Epithelial cell of esophagus (primary cell): Measurements from ENCODE around the gene SLIT3.

Experiments used
- DNase-seq: peaks from one replicate; pipeline ENCODE4 v3.0.0; 2010; ENCODE audit warnings: low read depth
- H3K4me3 ChIP-seq: 2 replicates; pipeline ENCODE4 v1.5.1; 2011; ENCODE audit warnings: mild to moderate bottlenecking, low read length, control low read depth
- TF ChIP-seq, protein P1 (sequence below): IDR thresholded peaks from 2 replicates; pipeline ENCODE4 v1.5.1; 2011; ENCODE audit warnings: low read depth, mild to moderate bottlenecking, low read length, control low read depth, inconsistent platforms; ENCODE audit not compliant: insufficient read depth; ENCODE audit errors: missing control alignments

Gene SLIT3

DNA sequence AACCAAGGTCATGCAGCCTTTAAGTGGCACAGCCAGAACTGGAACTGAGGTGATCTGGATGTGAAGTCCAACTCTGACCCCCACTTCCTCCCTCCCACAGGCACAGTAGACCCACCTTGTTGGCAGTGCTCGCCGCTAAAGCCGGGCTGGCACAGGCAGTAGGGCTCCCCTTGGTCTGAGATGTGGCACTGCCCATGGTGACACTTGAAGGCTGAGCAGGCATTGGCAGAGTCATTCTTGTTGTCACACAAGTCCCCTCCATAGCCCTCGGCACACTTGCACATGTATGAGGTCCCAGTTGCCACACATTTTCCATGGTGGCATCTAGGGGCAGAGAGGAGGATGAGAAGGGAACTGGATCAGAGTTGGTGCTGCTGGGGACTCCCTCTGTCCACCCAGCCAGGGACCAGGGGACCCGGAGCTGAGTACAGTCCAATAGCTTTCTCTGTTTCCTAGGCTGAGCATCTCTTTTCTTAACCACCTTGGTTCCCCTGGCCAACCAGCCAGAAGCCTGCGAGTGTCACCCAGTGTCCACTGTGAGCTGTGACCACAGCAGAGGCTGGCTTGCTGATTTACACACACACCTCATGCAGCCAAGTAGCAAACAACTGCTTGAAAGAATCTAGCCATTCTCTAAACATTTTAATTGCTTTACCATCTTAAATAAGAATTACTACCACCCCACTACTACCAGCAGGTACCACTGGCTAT, 631.1 kb downstream of the SLIT3 start:
- no peak for DNase-seq
- no peak overlapping the region for H3K4me3 ChIP-seq
- TF ChIP-seq, protein P1, sequence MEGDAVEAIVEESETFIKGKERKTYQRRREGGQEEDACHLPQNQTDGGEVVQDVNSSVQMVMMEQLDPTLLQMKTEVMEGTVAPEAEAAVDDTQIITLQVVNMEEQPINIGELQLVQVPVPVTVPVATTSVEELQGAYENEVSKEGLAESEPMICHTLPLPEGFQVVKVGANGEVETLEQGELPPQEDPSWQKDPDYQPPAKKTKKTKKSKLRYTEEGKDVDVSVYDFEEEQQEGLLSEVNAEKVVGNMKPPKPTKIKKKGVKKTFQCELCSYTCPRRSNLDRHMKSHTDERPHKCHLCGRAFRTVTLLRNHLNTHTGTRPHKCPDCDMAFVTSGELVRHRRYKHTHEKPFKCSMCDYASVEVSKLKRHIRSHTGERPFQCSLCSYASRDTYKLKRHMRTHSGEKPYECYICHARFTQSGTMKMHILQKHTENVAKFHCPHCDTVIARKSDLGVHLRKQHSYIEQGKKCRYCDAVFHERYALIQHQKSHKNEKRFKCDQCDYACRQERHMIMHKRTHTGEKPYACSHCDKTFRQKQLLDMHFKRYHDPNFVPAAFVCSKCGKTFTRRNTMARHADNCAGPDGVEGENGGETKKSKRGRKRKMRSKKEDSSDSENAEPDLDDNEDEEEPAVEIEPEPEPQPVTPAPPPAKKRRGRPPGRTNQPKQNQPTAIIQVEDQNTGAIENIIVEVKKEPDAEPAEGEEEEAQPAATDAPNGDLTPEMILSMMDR, result no peak

DNA sequence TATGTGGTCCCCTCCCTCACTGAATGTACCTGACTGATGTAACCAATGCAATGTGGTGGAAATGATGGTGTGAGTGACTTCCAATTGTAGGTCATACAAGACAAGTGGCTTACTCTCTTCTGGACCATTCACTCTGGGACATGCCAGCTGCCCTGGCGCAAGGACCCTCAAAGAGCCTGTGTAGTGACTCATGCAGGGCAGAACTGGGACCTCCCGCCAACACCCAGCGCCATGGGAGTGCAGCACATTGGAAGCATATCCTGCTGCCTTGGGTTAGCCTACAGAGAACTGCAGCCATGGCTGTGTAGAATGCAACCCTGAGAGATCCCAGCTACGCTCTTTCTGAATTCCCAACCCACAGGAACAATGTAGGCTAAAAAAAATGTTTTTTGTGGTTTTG, 631.8 kb downstream of the SLIT3 start:
- H3K4me3 ChIP-seq, result no peak overlapping the region
- DNase-seq, result no peak
- TF ChIP-seq, protein P1, result no peak

DNA sequence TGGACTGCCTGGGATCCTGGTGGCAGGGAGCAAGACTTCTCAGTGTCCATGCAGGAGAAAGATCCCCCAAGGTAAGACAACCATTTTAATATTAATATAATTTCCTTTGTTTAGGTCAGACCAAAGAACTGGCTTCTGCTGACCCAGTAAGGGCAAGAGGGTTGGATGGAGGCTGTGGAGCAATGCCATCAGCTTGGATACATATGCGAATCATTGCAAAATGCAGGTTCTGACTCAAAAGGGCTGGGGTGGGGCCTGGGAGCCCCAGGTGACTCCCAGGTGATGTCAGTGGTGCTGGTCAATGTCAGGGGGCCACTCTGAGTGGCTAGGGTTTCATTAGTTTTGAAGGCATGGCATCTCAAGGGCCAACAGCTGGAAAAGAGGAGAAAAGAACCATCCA, 632.9 kb downstream of the SLIT3 start:
- TF ChIP-seq, protein P1, result no peak
- no peak overlapping the region for H3K4me3 ChIP-seq
- DNase-seq, result peak; percentile 39

DNA sequence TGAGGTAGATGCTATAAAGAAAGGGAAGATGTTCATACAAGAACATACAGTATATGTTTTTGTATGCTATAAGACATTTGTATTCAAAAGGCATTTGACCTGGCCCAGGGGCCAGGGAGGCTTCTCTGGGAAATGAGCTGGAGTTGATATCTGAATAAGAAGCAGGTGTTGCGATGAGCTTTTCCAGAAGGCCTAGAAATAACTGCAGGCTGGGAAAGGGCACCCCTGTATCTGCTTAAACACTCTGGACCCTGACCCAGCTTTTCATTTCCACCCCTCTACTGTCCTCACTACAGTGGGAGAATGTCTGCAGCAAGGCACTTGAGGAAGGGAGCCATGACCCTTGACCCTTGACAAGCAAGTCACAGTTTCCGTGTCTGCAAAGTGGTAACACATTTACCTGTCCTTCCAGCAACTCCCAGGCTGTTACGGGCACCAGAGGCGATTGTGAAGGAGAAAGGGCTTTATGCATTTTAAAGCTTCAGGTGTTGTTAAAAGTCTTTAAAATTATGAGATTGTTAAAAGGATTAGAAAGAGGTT, 633.6 kb downstream of the SLIT3 start:
- TF ChIP-seq, protein P1, result no peak
- no peak overlapping the region for H3K4me3 ChIP-seq
- DNase-seq, result no peak

DNA sequence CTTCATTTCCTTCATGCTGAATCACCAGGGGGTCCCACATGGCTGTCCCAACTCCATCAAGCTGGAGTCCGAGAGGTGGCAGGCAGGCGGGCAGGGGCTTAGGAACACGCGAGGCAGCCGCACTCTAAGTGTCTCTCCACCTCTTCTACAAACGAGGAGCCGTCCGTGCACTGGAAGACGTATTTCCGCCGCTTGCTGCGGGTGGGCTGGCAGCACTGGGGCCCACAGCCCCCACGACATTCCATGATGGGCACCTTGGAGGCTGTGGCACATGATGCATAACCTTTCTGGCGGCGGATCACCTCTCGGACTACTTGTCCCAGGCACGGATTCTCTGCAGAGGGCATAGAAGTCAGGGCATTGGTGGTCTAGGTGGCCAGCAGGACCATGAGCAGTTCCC, 634.6 kb downstream of the SLIT3 start:
- no peak overlapping the region for H3K4me3 ChIP-seq
- no peak for DNase-seq

DNA sequence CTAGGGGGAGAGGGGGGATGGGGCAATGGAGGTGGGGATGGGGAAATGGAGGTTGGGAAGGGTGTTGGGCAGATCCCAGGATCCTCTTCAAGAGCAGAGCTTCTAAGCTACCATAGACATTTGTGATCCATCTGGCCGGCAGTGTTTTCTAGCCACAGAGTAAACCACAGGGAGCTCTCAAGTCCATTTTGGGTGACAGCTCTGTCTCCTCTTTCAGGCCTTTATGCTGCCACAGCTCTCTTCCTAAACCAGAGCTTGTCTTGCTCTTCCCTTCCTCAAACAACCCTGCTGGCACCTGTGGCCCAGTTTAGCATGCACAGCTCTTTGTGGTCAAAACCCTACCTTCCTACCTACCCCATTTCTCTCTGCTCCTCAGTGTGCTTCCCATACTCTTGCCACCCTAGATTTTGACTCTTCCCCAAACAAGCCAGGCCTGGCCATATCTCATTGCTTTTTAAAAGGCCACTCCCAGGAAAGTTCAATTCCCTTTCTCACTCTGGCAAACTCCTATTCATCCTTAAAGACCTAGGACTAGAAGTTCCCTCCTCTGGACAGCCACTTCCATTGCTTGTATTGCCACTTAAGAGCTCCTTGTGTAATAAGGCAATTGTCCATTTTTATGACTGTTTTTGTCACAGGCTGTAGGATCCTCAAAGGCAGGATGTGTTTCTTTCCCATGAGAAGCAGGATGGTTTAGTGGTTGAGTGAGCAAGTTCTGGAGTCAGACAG, 637.5 kb downstream of the SLIT3 start:
- no peak for DNase-seq
- no peak overlapping the region for H3K4me3 ChIP-seq
- TF ChIP-seq, protein P1, result no peak

More for the DNA sequence above, 634.6 kb downstream of the SLIT3 start:
- TF ChIP-seq, protein P1, result no peak
